ENCODE data around the gene CEP57.
"Not testable (repeated sequence)": the region's sequence is repeated elsewhere in the genome, so short reads cannot be mapped to it uniquely, and the experiment has no call there.

The CEP57 gene

DNA sequence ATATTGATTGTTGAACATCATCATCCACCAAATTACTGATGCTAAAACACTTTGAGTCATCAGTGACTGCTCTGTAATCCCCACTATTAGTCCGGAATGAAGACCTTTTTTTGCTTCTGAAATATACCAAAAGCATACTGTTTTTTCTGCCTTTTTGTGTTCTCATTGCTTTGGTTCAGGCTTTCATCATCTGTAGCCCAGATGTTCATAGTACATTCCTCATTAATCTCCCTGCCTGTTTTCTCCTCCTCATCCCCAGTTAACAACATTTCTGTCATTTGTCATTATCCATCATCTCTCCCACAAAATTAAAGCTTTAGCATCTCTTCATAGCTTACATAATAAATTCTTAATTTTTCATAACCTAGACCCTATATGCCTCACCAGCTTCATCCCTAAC lies 9.2 kb downstream of the CEP57 start:
- no peak for DNase-seq

DNA sequence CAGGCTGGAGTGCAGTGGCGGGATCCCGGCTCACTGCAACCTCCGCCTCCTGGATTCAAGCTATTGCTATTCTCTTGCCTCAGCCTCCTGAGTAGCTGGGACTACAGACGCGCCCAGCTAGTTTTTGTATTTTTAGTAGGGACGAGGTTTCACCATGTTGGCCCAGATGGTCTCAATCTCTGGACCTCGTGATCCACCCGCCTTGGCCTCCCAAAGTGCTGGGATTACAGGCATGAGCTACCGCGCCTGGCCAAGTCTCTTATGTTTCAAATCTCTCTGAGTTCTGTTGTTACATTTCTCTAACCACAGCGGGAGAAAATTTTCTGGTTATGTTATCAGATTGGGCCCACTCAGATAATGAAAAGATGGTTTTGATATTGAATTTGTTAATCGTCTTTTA lies 10.1 kb downstream of the CEP57 start:
- no peak for DNase-seq

DNA sequence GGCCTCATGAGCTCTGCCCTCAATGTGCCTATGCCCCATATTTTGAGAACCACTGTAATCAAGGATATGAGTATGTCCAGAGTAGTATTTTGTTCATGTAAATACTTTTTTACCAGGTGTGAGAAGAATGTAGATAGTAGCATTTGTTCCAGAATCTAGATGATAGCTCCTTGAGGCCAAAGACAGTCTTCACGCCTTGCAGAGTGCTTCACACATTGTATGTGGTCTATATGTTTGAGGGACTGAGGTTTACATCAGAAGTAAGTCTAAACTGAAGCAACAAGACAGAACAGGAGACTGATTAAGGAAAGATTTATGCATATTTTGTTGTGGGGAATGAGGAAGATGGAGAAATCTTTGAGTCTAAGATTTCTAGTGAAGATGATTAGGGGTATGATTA lies 12.5 kb downstream of the CEP57 start:
- no peak for DNase-seq

DNA sequence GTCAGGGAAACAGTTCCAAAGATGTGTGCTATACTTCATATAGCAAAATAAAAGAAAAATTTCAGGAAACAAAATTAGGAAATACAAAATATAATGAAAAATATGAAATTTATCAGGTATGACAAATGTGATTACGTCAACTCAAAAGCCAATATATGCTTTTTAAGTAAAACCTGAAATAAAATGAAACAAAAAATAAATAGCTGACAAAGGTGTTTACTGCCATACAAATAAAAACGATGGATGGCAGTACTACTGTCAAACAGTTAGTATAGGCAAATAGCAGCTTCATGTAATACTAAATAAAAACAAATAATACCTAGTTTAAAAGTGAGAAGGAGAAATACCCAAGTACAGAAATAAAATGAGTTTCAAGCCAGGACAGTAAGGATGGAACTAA lies 13.7 kb downstream of the CEP57 start:
- DNase-seq: no peak

DNA sequence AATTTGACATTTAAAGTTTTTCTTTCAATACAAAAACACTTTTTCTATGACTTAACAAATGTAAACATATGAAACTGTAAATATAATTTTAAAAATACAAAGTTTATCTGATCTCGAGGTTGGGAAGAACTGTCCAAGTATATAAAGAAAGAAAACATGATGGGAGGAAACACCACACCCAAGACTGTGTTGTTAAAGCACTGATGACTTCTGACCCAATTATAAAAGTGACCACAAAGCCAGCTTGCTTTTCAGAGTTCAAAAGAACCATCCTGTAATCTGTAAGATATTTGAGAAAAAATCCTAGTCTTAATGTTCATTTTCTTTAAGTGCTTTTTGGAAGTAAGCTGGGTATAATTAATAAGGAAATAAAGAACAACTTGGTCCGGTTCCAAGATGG lies 15.6 kb downstream of the CEP57 start:
- no peak for DNase-seq

DNA sequence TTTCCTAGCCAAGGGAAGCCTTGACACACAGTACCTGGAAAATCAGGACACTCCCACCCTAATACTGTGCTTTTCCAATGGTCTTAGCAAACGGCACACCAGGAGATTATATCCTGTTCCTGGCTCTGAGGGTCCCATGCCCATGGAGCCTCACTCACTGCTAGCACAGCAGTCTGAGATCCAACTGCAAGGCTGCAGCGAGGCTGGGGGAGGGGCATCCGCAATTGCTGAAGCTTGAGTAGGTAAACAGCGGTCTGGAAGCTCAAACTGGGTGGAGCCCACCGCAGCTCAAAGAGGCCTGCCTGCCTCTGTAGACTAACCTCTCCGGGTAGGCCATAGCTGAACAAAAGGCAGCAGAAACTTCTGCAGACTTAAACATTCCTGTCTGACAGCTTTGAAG lies 16.2 kb downstream of the CEP57 start:
- not testable (repeated sequence) for DNase-seq

DNA sequence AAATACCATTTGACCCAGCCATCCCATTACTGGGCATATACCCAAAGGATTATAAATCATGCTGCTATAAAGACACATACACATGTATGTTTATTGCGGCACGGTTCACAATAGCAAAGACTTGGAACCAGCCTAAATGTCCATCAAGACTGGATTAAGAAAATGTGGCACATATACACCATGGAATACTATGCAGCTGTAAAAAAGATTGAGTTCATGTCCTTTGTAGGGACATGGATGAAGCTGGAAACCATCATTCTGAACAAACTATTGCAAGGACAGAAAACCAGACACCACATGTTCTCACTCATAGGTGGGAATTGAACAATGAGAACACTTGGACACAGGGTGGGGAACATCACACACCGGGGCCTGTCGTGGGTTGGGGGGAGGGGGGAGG lies 20.8 kb downstream of the CEP57 start:
- DNase-seq: not testable (repeated sequence)

DNA sequence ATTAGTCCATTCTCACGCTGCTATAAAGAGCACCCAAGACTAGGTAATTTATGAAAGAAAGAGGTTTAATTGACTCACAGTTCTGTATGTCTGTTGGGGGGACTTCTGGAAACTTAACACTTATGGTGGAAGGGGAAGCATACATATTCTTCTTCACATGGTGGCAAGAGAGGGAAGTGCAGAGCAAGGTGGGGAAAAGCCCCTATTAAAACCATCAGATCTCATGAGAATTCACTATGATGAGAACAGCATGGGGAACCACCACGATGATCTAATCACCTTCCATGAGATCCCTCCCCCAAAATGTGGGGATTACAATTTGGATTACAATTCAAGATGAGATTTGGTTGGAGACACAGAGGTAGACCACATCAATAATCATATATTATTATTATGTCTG lies 25.7 kb downstream of the CEP57 start:
- DNase-seq: no peak

DNA sequence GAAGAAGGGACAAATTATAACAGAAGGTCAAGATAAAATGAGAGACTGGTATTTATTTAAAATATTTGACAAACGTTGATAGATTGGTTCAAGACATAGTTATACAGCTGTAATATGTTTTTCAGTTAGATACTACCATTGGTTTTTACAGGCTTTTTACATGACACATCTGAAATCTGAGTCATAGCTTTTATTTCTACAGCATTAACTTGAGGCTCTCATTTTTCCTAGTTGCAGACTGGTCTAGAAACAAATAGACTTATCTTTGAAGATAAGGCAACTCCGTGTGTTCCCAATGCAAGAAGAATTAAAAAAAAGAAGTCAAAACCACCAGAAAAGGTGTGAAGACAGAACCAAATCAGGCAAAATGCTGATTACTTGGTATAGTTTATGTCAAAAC lies 31.3 kb downstream of the CEP57 start:
- DNase-seq: no peak

DNA sequence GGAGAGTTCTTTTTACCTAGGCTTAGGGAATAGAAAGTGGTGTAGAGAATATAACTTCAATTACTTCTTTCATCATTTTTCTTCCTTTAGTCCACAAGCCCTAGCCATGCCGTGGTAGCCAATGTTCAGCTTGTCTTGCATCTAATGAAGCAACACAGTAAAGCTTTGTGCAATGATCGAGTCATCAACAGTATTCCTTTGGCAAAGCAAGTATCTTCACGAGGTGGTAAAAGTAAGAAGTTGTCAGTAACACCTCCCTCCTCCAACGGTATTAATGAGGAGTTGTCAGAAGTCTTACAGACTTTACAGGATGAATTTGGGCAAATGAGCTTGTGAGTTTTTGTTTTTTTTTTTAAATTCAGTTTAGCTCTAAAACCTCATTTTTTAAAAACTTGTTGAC lies 37.4 kb downstream of the CEP57 start:
- DNase-seq: no peak

DNA sequence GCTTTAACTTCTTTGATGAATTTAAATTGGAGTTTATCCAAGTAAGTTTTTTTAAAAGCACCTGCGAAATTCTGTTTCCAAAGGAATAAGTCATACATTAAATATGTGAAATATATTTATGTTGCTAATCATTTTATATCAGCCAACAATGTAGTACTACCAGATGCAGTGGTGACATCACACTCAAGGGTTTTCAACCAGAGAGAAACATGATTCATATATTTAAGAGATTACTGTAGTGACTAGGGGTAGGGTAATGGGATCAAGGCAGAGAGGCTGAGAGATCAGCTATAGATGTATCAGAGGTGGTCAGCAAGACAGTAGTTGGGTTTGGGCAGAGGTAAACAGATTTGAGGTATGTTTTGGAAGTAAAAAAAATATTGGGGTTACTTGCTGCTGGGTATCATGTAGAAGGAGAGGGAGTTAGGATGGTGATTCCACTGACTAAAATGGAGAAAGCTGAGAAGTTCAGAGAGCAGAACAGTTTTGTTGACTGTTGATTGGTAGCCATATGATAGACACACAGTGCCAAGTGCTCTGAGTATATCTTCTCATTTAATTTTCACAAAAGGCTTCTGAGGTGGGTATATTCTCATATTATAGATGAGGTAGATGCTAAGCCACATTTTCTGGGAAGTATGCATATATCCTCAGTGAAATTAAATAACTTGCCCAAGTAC lies 39.4 kb downstream of the CEP57 start:
- no peak for DNase-seq

DNA sequence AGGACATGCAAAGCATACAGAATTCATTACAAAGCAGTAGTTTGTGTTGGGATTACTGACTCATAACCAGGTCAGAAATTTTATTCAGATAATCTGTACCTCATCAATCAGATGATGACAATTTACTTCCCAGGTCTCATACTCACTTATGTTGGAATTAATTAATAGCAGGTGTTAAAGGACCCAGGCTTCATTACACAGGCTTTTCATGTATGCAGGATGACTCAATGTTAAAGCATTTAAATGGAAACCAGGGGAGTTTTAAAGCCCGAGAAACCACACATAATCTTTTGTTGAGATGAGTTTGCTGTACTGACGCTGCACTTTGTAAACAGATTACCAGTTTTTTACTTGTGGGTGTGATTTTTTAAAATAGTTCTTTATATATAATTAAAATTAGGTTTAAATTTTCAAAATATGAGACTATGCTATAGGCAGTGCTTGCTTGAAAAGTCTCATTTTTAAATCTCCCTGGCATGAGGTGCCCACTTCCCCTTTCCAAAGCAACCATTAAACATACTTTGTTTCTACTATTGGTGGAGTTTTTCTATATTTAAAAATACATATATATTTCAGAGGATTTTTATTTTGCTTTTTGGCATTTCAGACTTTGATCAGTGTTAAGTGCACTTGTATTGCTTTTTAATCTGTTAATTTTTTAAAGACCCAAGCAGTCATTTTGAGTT lies 41.0 kb downstream of the CEP57 start:
- no peak for DNase-seq

DNA sequence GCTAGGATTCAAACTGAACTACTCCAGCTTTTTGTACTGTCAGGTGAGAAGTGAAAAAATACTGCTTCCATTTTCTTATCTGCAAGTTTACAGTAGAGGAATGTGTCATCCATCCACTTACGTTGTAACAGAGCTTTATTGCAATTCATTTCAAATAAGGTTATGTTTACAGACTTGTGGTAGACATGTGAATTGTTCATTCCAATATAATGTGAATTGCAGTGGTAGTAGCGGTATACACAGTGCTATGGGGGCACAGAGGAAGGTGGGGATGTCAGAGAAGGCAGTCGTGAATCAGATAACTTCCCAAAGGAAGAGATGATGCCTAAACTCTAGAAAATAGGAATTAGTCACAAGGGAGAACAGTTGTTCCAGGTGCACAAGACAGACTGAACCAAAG lies 42.5 kb downstream of the CEP57 start:
- no peak for DNase-seq

DNA sequence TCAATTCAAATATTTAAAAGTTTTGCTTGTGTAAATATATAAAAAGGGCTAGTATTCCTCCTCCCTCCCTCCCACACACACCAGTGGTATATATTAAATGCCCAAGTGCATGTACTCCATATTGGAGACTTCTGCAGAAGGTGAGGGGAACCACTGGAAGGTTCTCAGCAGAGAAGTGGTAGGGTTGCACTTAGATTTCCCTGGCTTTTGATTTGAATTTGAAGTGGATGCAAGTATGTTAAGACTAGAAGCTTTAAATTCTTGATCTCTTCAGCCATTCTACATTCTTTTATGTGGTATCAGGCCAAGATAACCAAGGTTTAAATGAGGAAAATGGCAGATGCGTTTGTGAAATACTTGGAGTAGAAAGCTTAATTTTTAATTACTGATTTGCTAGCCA lies 43.1 kb downstream of the CEP57 start:
- DNase-seq: no peak

DNA sequence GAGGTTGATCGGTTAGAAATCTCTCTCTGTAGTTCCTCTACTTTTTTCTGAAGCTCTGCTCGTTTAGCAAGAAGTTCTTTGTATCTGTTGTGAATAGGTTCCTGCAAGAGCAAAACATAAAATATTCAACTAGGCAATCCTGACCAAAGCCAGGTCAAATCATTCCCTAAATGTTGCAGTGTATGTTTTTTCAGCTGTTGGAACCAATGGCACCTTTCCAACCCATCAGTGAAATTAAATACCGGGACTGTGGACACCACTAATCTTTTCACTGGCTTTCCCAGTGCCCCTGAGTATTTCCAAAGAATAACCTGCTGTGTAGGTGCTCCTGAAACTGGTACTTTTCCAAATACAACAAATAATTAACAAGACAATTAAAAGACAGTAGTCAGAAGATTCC lies 45.1 kb downstream of the CEP57 start:
- DNase-seq: no peak

DNA sequence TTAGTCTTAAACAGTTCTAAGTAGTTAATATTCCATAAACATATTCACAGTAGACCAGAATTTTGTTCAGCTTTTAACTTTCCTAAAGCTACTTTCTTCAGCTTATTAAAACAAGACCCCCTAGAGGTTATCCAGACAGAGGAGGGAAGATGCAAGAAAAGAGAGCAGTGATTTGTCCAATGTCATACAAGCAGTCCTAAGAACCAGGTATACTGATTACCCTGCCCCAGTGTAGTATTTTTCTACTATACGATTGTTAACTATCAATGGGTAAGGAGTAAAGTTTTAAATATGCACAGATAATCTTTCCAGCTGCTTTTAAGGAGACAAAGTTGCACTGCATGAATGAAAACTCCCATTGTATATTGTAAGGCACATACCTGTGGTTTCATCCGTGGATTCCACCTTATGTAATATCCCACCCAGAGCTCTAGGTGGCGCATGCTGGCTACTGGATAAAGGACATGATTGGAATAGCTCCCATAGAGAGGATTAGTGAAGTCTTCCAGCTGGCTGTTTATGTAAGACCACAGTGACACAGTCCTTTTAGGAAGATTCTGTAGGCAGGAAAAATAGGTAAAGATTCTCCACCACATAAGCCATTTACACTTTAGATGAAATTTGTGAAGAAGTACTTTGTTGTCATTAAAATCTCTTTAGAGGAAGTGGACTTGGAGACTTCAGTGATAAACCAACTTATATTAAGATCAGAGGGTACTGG lies 45.6 kb downstream of the CEP57 start:
- peak; percentile 72 to 85 for DNase-seq

DNA sequence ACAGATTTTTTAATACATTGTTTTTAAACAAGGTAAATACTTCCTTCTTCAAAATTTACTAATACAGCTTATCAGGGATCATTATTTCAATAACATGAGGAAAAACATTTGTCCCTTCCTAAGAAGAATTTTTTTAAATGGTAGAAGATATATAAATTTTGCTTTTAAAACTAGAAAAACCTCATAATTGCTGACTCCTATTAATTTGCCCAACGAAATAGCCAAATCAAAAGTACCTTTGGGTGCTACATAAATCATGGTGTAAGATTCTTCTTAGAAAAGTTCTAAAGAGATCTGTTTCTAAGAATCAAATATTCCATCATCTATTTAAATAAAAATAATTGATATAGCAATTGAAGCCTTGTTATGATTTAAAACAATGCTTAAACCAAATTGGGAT lies 54.9 kb downstream of the CEP57 start:
- DNase-seq: no peak

DNA sequence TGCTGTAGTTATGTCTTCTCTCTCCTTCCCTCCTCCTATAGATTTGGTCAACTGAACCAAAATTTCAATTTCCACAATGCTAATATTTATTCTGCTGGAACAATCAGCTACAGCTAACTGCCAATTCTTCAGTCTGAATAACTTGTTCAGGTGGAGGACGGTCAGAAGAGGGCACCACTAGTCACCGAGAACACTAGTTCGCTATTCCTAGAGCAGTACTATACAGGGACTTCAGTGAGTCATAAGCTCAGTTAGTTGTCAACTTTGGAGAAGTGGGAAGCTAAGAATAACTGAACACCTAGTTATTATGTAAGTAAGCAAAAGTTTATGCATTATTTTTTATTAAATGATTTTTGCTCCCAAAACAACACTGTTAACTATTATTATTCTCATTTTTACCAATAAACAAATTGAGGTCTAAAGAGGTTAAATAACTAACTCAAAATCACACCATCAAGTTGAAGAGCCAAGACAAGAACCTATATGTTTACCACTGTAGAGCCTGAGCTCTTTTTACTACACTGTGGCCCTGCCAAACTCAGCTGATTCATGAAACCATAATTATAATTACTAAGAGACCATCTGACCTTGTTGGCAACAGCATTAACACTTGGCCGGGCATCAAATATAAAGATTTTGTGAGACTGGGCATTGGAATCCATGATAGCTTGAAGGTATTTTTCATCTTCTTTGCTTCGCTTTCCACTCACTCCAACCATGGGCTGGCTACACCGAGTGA lies 59.0 kb downstream of the CEP57 start:
- DNase-seq: peak; percentile 53 to 71

DNA sequence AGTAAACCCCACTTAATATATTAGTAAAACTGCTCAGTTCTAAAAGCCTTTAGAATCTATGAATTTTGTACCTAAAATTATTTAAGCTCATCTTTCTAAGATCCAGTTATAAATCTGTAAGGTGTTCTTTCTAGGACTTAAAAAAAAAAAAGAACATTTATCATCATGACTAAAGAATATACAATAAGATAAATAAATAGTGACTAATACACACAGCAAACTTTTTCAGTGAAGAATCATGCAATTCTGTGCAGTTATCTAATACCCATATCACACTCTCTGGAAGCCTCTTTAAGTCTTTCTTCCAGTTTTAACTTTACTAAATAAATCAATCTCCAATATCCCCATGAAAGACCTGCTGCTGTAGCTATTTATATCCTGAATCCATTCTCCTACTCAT lies 59.8 kb downstream of the CEP57 start:
- no peak for DNase-seq

DNA sequence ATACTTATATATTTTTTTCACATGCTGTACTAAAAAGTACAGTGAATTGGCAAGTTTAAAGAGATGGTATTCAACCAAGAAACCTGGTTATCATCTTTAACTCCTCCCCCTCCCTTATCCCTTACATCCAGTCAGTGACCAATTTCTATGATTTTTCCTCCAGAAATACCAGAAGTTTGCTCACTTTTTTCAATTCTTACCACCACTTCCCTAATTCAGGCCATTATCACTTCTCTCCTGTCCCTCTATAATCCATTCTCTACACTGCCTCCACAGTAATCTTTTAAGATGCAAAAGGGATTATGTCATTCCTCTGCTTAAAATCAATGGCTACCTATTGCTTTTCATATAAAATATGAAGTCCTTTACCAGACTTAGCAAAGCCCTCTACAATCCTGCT lies 62.8 kb downstream of the CEP57 start:
- no peak for DNase-seq

DNA sequence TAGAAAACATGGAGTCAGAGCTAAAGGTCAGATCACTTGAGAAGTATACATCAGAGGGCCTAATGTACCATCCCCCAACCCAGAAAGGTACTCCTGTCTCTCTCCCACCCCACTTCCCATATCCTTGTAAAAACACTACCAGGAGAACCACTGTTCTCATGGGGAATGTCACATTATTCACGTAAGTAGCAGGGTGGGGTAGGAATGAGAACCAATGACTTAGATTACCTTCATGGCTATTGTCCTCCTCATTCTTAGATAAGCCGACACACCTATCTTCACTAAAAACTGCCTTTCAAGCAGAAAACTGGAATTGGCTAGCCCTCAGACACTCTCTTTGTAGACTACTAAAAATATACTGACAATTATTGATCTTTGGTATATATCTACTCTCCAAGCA lies 63.6 kb downstream of the CEP57 start:
- no peak for DNase-seq

DNA sequence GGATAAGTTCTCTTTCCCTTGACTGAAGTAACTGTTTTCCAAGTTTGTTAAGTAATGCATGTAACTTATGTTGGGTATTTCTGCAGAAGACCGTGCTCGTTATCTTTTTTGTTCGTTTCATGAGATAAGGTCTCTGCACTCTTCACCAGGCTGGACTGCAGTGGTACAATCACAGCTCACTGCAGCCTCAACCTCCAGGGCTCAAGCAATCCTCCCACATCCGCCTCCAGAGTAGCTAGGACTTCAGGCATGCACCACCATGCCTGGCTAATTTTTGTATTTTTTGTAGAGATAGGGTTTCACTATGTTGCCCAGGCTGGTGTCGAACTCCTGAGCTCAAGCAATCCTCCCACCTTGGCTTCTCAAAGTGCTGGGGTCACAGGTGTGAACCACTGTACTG lies 64.1 kb downstream of the CEP57 start:
- DNase-seq: not testable (repeated sequence)

DNA sequence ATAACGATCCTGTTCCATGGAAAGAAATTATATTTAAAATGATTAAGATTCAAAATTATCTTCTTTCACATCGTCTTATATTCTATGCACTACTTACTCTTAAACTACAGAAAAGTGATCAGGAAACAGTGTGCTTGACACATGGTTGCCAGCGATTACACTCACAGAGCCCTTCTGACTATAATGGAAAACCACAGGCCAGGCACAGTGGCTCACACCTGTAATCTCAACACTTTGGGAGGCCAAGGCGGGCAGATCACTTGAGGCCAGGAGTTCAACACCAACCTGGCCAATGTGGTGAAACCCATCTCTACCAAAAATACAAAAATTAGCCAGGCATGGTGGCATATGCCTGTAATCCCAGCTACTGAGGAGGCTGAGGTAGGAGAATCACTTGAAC lies 69.7 kb downstream of the CEP57 start:
- DNase-seq: not testable (repeated sequence)

All from NCI-H526 (cell line).